Measurements from ENCODE around the gene MEOX1.
"Not testable (repeated sequence)": the region's sequence is repeated elsewhere in the genome, so short reads cannot be mapped to it uniquely, and the experiment has no call there.

MEOX1 gene

GRCh38 chr17:43616852-43617251 lies 44.9 kb downstream of the MEOX1 start:
- DNase-seq (ENCODE audit: low spot score), result no peak

GRCh38 chr17:43616421-43616820 lies 45.3 kb downstream of the MEOX1 start:
- no peak for DNase-seq (ENCODE audit: low spot score)

GRCh38 chr17:43616029-43616351 lies 45.7 kb downstream of the MEOX1 start:
- no peak for DNase-seq (ENCODE audit: low spot score)

- DNase-seq (ENCODE audit: low spot score), result no peak
Measured at GRCh38 chr17:43615330-43616028, 46.2 kb downstream of the MEOX1 start.

- no peak for DNase-seq (ENCODE audit: low spot score)
Measured at GRCh38 chr17:43614561-43614960, 47.2 kb downstream of the MEOX1 start.

DNA sequence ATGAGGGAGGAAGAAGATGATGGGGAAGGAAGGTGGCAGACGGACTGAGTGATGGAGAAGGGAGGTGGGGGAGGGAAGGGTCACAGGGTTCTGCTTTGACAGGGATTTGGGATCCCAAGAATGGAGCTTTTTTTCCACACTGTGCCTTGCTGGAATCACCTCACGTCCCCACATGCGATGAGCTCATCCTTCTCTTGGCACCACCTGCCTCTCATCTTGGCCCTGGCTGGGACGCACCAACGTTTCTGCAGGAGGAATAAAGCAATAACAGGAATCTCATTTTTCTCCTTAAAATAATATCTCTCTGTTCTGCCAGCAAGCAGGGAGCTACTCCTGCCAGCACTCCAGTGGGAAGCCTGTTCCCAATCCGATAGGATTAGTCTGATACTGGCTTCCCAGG lies 47.8 kb downstream of the MEOX1 start:
- no peak for DNase-seq (ENCODE audit: low spot score)

DNA sequence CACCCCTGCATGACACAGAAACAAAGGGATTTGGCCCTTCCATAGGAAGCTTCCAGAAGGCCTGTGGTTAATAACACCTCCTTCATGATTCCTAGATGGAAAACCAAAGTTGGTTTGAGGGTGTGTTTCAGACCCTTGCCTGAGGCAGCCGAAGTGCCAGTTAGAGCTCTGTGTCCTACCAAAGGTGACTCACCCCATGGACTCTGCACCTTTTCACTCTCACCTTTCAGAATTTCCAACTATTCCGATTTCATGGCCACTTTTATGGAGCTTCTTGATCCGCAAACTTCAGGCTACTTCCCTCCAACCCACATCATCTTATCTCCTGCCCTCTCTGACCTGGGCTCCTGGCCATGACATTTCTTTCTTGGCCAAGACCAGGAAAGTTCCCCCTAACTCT lies 49.2 kb downstream of the MEOX1 start:
- DNase-seq (ENCODE audit: low spot score), result no peak

DNA sequence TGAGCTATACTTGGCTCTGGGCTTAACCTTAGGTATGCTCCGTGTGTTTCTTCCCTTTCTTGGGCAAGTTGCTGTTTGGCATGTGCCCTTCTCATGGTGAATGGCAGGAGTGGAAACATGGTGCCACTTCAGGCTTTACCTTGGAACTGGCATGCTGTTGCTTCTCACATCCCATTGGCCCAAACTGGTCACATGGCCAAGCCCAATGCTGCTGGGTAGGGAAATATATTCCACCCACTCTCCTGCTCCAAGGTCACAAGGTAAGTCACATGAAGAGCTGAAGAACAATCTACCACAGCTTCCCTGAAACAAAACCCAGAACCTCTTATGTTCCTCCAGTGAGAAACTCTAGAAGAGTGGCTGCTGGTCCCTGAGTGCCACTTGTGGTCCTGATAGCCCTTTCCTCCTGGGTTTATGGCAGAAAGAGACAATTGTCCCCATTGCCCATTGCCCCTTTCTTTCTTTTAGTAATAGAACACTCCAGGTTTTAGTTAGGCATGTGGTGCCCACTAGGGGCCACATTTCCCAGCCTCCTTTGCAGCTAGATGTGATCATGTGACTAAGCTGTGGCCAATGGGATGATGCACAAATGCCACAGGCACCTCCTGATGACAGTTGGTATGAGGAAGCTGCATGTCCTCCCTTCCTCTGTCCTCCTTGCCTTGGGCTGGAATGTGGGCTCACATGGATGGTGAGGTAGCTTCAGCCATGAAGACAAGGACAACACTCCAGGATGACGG lies 50.3 kb downstream of the MEOX1 start:
- DNase-seq (ENCODE audit: low spot score), result no peak

GRCh38 chr17:43609613-43610385 lies 51.9 kb downstream of the MEOX1 start:
- no peak for DNase-seq (ENCODE audit: low spot score)

- DNase-seq (ENCODE audit: low spot score), result peak; percentile 83
Measured at GRCh38 chr17:43608313-43608712, 53.4 kb downstream of the MEOX1 start.

GRCh38 chr17:43604549-43604948 lies 57.2 kb downstream of the MEOX1 start:
- no peak for DNase-seq (ENCODE audit: low spot score)

- no peak for DNase-seq (ENCODE audit: low spot score)
Measured at GRCh38 chr17:43603321-43603720, 58.4 kb downstream of the MEOX1 start.

GRCh38 chr17:43602556-43602955 lies 59.2 kb downstream of the MEOX1 start:
- DNase-seq (ENCODE audit: low spot score), result not testable (repeated sequence)

DNA sequence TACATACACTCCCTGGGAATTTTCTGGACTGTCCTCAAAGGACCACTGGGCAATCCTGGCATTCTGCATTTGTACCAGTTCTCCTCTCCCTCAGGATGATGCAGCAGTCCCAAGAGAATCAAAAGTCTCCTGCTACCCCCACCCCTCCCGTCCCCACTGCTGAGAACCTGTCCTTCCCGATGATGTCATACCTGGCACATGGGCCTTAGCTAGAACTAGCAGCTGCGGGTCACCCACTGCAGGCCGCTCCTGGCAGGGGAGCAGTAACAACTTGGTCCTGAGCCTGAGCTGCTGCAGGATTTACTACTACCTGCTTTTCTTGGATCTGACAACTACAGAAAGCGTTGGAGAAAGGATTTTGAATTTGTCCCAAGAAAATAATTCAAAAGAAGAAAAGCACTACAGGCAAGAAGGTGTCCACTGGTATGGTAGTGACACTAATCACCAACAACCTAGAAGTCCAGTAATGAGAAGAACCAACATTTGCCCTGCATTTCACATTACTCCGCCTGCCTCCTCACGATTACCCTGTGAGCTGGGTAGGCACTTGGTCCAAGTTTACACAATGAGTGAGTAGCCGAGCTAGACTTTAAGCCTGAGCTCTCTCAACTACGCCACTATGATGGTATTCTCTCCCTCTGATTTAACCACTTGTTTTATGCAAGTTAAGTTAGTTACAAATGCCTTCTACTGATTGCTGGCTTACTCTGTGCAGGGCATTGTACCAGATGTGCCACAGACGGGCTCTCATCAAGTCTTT lies 60.3 kb downstream of the MEOX1 start:
- DNase-seq (ENCODE audit: low spot score), result no peak

DNA sequence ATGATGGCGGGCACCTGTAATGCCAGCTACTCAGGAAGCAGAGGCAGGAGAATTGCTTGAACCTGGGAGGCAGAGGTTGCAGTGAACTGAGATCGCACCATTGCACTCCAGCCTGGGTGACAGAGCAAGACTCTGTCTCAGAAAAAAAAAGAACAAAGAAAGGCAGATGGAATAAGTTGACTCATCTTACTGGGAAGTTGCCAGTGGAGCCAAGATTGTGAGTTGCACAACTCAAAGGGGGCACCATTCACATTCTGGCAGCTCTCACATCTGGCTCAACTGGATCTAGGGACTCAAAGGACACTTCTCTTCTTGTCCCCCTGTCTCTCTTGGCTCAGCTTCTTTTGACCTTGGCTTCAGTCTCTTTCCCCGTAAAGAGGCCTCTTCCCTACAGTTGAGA lies 61.9 kb downstream of the MEOX1 start:
- DNase-seq (ENCODE audit: low spot score), result no peak

DNA sequence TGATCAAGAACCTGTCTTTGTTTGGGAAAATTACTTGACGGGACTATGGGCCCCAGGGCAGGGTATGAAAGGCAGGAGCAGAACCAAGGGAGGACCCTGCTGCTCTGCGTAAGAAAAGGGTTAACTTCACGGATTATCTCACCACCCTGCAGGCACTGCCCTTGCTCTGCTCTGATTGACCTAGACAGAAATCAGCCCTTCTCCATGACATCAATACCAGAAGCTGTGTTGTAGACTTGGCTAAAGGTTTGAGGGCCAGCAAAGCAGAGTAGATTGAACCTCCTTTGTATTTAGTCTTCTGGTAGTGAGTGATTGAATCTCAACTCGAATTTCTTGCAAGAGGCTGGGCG lies 62.7 kb downstream of the MEOX1 start:
- DNase-seq (ENCODE audit: low spot score), result no peak

DNA sequence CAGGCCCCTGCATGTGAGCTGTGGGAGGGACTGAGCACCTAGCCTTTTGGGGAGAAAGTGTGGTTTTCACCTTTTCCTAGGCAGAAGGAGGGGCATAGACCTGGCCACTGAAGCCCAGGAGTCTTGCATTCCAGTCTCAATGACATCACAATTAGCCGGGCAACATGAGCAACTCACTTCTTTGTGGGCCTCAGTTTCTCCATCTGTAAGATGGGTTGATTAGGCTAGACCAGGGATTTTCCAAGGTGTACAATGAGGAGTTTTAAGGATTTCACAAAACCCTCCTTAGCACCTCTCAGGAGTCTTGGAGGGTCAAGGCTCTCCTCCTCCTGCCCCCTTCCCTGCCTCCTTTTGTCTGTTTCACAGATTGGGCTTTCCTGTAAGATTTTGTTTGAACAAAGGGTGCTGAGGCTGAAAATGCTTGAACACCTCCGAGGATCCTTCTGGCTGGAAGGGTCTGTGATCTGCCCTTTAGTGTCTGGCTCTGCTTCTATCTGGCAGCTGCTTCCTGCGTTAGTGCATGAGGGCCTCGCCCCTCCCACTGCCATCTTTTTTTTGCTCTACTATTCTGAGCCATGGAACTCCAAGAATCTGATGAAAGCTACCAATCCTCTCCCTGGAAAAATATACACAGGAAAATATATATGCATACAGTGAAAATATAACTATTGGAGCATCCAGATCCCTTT lies 63.2 kb downstream of the MEOX1 start:
- DNase-seq (ENCODE audit: low spot score), result no peak

- DNase-seq (ENCODE audit: low spot score), result no peak
Measured at GRCh38 chr17:43597624-43598356, 63.9 kb downstream of the MEOX1 start.

DNA sequence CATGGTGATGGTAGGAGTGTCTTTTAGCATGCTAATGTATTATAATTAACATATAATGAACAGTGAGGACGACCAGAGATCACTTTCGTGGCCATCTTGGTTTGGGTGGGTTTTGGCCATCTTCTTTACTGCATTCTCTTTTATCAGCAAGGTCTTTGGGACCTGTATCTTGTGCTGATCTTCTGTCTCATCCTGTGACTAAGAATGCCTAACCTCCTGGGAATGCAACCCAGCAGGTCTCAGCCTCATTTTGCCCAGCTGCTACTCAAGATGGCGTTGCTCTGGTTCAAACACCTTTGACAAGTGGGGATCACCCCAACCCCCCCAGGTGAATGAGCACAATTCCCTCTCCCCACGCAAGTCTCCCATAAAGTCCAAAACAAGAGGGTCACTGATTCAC lies 66.3 kb downstream of the MEOX1 start:
- DNase-seq (ENCODE audit: low spot score), result no peak

DNA sequence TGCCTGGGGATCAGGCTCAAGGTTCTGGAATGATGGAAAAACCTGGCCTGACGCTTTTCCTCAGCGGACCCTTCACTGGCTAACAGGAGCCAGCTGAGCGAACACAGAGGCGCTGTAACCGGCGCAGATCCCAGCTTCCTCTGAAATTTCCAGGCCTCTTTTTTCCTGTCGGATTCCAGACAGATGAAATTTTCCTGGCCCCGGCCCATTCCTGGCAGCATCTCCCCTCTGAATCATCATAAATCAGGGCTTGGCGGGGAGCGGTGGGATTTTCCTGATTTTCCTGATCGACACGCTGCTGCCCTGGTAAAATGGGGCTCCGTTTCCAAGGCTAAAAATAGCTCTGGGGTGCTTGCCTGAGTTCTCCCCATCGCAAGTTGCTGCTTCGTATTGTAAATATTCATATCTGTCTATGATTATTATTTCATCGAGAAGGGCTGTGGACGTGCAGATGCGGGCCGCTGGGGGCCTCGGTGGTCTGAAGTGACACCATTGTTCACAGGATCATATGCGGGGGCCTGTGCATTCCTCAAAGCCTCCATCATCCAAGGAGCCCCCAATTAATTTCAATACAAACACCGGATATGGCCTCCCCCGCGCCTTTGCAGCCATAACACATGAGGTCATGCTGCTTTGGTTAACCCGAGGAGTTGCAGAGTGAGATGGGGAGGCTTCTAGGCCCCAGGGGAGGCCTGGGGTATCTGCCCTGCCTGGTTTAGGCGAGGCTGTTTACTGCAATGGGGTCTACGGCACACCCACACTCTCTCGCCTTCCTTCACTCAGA lies 69.8 kb downstream of the MEOX1 start:
- DNase-seq (ENCODE audit: low spot score), result no peak
